IPS-18a (cell line): ENCODE results near the gene SSBP4.

Source experiments
- H3K27ac ChIP-seq: one replicate; pipeline ENCODE4 v1.5.1; 2013; ENCODE audit warnings: low read length
- H3K27me3 ChIP-seq: one replicate; pipeline ENCODE4 v1.6.1; 2013; ENCODE audit warnings: mild to moderate bottlenecking, low read length; ENCODE audit not compliant: control insufficient read depth, insufficient read depth
- H3K36me3 ChIP-seq: one replicate; pipeline ENCODE4 v1.6.1; 2013; ENCODE audit warnings: low read depth, low read length; ENCODE audit not compliant: control insufficient read depth
- H3K4me1 ChIP-seq: one replicate; pipeline ENCODE4 v1.6.1; 2013; ENCODE audit warnings: low read depth, low read length; ENCODE audit not compliant: control insufficient read depth
- H3K4me3 ChIP-seq: one replicate; pipeline ENCODE4 v1.5.1; 2013; ENCODE audit warnings: low read length
- H3K9ac ChIP-seq: one replicate; pipeline ENCODE4 v1.6.1; 2013; ENCODE audit warnings: mild to moderate bottlenecking, low read length, moderate library complexity
- H3K9me3 ChIP-seq: one replicate; pipeline ENCODE4 v1.6.1; 2013; ENCODE audit warnings: low read depth, low read length; ENCODE audit not compliant: control insufficient read depth

SSBP4 gene

GRCh38 chr19:18457483-18458331 is 38.5 kb downstream of the SSBP4 start:
- no peak overlapping the region for H3K4me3 ChIP-seq
- H3K4me1 ChIP-seq: no peaks in the 10 kb centered on the region
- peaks cover 17% of the 10 kb centered on the region for H3K36me3 ChIP-seq
- no peak overlapping the region for H3K27ac ChIP-seq
- no peaks in the 10 kb centered on the region for H3K27me3 ChIP-seq
- no peak overlapping the region for H3K9ac ChIP-seq
- H3K9me3 ChIP-seq: no peaks in the 10 kb centered on the region

GRCh38 chr19:18460900-18461299 is 41.7 kb downstream of the SSBP4 start:
- Histone ChIP-seq H3K27ac (no peak overlapping the region), H3K27me3 (no peaks in the 10 kb centered on the region), H3K36me3 (peaks cover 20% of the 10 kb centered on the region)

DNA sequence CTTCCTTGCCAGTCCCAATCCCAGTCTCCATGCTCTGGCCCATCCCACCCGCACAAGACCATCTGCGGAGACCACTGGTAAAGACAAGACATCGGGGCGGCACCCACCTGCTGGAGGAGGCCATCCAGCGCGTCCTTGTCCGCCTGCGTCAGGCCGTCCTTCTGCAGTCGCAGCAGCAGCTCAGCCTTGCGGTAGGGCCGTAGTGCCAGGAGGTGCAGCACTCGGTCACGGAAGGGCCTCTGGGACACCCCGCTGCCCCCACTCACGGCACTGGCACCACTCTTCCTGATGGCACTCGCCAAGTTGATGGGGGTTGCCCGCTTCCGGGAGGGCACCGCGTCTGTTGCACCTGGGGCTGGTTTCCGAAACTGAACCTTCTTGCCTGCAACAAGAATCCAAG is 42.3 kb downstream of the SSBP4 start:
- no peak overlapping the region for H3K9ac ChIP-seq

More at GRCh38 chr19:18460900-18461299, 41.7 kb downstream of the SSBP4 start:
- H3K4me1 ChIP-seq: no peaks in the 10 kb centered on the region
- H3K9me3 ChIP-seq: no peaks in the 10 kb centered on the region
- H3K4me3 ChIP-seq: no peak overlapping the region
- no peak overlapping the region for H3K9ac ChIP-seq

DNA sequence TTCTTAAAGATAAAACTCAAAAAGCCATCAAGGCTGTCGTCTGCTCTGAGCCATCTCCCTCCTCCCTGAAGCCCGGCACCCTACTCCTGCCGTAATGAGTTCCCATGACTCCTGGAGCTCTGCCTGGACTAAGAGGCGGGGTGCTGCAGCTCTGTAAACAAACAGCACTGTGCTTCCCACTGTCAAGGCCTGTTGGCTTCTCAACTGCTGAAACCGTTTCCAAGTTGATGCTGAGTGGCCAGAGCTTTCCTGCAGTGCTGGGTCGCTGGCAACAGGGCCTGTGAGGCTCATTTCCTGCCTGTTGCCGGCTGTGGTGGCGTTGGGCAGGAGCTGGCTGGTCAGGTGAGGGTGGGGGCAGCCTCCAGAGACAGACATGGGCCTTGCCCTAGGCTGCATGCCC is 45.4 kb downstream of the SSBP4 start:
- Histone ChIP-seq H3K4me1 (no peaks in the 10 kb centered on the region), H3K27me3 (no peaks in the 10 kb centered on the region), H3K9me3 (no peaks in the 10 kb centered on the region), H3K36me3 (peaks cover 11% of the 10 kb centered on the region), H3K4me3 (no peak overlapping the region), H3K27ac (no peak overlapping the region), H3K9ac (no peak overlapping the region)

More for the DNA sequence above, 42.3 kb downstream of the SSBP4 start:
- H3K9me3 ChIP-seq: no peaks in the 10 kb centered on the region
- no peaks in the 10 kb centered on the region for H3K27me3 ChIP-seq
- no peak overlapping the region for H3K4me3 ChIP-seq
- no peaks in the 10 kb centered on the region for H3K4me1 ChIP-seq
- no peak overlapping the region for H3K27ac ChIP-seq
- peaks cover 20% of the 10 kb centered on the region for H3K36me3 ChIP-seq

DNA sequence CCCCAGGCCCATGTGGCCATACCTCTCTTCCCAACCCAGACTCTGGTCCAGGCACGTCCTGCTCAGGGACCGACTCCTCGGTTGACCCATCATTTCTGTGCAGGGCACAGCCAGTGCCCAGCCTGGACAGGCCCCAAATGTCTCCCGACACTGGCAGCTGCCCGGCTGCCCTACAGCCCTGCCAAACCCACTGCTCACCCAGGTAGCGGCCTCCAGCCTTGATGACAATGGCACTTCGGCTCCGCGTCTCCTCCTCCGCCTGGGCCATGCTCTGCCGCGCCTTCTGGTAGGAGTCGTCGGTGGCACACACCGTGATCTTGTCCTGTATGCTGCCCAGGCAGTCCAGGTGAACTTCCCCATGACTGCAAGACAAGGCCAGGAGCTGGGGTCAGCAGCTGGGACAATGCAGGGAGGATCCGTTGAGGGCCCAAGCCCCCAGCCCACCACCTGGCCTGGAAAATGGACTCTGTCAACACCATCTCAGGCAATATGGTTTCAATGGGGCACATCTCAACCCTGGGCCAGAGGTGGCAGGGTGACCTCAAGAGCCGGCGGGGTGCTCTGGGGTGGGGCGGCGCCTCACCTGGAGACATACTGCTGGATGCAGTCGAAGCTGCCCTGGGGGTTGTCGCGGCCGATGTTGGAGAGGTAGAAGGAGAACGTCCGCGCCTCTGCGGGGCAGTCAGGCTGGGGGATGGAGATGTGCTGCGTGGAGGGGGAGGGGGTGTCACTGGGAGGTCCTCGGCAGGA is 46.2 kb downstream of the SSBP4 start:
- Histone ChIP-seq H3K4me3 (no peak overlapping the region), H3K27ac (no peak overlapping the region), H3K4me1 (no peaks in the 10 kb centered on the region), H3K27me3 (no peaks in the 10 kb centered on the region), H3K9me3 (no peaks in the 10 kb centered on the region), H3K9ac (no peak overlapping the region), H3K36me3 (peaks cover 7% of the 10 kb centered on the region)

- H3K9me3 ChIP-seq: no peaks in the 10 kb centered on the region
- no peaks in the 10 kb centered on the region for H3K4me1 ChIP-seq
- H3K27me3 ChIP-seq: no peaks in the 10 kb centered on the region
- H3K9ac ChIP-seq: no peak overlapping the region
- no peak overlapping the region for H3K4me3 ChIP-seq
- H3K36me3 ChIP-seq: peaks cover 2% of the 10 kb centered on the region
- H3K27ac ChIP-seq: no peak overlapping the region
Measured at GRCh38 chr19:18465964-18466339, 46.8 kb downstream of the SSBP4 start.

DNA sequence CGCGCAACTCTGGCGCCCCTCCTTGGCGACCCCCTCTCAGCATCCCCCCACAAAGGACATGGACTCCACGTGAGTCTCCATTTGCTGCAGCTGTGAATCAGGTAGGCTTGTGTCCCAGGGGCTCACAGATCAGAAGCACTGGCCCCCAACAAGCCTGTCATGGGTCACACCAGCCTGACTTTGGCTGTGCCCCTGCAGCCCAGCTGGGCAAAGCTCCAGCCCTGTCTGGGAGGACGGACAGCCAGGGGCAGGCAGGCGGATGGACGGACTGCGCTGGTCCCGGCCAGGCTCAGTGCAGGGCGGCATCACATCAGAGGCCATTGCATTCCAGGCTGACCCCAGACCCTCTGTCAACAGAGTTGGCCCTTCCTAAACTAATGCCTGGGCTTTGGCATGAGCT is 47.2 kb downstream of the SSBP4 start:
- Histone ChIP-seq H3K4me1 (no peaks in the 10 kb centered on the region), H3K36me3 (peaks cover 2% of the 10 kb centered on the region), H3K4me3 (no peak overlapping the region), H3K27me3 (no peaks in the 10 kb centered on the region), H3K27ac (no peak overlapping the region), H3K9me3 (no peaks in the 10 kb centered on the region), H3K9ac (no peak overlapping the region)

- Histone ChIP-seq H3K27ac (no peak overlapping the region), H3K4me1 (no peaks in the 10 kb centered on the region), H3K4me3 (no peak overlapping the region), H3K9me3 (no peaks in the 10 kb centered on the region), H3K27me3 (no peaks in the 10 kb centered on the region), H3K9ac (no peak overlapping the region), H3K36me3 (peaks cover 2% of the 10 kb centered on the region)
Measured at GRCh38 chr19:18467978-18468377, 48.8 kb downstream of the SSBP4 start.

DNA sequence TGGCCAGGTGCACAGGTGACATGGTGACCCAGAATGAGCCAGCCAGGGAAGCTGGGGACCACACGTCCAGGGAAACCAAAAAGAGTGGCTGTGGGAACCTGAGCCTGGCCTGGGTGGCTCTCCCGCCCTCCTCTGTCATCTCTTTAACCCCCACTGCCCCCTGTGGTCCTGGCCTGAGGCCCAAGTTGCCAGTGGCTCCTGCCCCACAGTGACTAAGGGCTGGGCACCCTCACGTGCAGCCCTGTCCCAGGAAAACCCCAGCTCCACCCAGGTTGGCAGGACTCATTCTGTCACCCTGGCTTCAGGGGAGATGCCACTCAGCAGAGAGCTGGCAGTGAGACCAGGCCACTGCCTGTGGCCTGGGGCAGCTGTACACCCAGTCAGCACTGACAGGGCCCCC is 49.3 kb downstream of the SSBP4 start:
- no peaks in the 10 kb centered on the region for H3K9me3 ChIP-seq
- peaks cover 2% of the 10 kb centered on the region for H3K36me3 ChIP-seq
- H3K9ac ChIP-seq: no peak overlapping the region
- no peaks in the 10 kb centered on the region for H3K27me3 ChIP-seq
- no peak overlapping the region for H3K27ac ChIP-seq
- H3K4me3 ChIP-seq: no peak overlapping the region
- H3K4me1 ChIP-seq: no peaks in the 10 kb centered on the region

DNA sequence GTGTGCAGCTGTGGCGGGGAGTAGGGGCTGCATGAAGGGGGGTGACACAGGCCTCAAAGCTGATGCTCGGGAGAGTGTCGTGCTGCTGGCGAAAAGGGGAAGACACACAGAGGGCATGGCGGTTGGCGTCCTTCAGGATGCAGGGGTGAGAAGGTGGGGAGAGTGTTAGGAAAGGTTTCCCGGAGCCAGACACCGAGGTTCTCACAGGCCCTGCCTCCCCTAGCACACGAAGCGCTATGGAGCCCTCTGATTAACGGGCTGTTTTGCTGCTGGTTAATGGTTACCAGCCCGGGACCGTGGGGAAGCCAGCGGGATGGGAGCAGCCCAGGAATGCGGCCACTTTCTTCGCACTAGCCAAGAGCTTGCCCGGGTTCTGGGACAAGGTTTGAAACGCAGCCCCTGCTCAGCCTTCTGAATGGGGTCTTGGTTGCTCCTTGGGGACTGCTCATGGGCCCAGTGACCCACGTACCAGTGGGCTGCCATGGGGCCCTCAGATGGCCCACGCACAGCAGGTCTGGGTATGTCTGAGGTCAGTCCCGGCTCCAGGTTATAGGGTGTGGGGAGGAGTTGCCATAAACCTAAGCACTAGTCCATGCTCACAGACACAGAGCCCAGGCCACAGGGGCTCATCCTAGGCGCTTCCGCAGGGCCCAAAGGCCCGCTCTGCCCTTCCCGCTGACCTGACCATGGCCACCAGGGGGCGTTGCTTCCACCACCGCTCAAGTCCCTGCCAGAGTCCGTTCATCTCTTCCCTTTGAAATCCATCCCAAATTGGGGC is 50.1 kb downstream of the SSBP4 start:
- peaks cover 2% of the 10 kb centered on the region for H3K36me3 ChIP-seq
- no peak overlapping the region for H3K27ac ChIP-seq
- H3K4me1 ChIP-seq: no peaks in the 10 kb centered on the region

DNA sequence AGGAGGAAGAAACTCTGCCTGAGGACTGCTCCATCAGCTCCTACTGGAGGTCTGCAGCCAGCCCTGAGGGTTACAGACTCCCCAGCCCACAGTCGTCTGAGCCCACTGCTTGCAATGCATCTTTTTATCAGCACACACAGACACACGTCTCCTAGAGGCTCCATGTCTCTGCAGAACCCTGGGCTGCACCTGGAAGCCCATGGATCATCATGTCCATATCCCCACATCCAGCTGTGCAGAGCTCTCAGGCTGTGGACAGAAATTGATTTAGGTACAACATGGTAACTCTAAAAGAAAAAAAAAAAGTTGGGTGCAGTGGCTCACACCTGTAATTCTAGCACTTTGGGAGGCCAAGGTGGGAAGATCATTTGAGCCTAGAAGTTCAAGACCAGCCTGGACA is 51.6 kb downstream of the SSBP4 start:
- Histone ChIP-seq H3K9ac (no peak overlapping the region), H3K27me3 (no peaks in the 10 kb centered on the region), H3K27ac (no peak overlapping the region), H3K4me3 (no peak overlapping the region), H3K36me3 (no peaks in the 10 kb centered on the region), H3K9me3 (no peaks in the 10 kb centered on the region), H3K4me1 (no peaks in the 10 kb centered on the region)

More for the DNA sequence above, 50.1 kb downstream of the SSBP4 start:
- no peaks in the 10 kb centered on the region for H3K27me3 ChIP-seq
- no peaks in the 10 kb centered on the region for H3K9me3 ChIP-seq
- H3K9ac ChIP-seq: no peak overlapping the region
- no peak overlapping the region for H3K4me3 ChIP-seq
